GM21825 (cell line): ENCODE results near the gene TMEM158.

Experiments
- ATAC-seq: cut with Tn5 transposase; IDR thresholded peaks from one replicate; pipeline ENCODE4 v1.9.1; 2021; ENCODE audit warnings: mild to moderate bottlenecking, moderate library complexity; ENCODE audit not compliant: unreplicated experiment

The TMEM158 gene

DNA sequence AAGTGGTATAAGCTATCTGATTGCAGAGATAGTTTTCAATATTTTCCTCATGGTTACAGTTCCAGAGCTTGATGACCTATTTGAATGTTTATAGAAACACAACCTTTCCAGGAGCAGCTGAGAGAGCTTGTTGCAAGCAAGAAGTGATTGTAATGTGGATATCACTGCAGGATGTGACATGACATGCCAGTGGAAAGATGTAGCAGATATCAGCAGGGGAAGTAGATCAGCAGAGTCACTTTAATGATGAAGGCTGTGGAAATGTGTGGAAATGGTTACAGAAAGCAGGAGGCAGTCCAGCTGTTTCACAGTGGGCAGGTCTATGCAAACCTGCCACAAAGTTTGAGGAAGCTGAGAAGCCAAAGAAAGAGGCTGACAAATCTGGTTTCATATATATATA is 21.0 kb downstream of the TMEM158 start:
- no peak for ATAC-seq

DNA sequence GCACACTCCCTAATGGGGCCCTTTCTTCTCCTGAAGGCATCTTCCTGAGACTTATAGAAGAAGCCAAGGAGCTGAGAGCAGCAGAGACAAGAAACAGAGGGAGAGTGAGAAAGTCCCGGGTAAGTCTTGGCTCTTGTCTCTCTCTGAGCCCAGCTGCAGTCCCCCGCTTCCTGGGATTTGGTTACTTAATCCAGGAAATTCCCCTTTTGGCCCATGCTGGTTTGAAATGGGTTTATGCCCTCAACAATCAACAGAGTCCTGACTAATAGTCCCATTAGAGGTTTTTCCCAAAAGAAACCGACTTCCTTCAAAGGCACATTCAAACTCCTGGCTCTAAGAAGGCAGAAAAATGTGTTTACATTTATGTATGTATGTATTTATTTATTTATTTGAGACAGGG is 22.0 kb downstream of the TMEM158 start:
- ATAC-seq, result no peak

DNA sequence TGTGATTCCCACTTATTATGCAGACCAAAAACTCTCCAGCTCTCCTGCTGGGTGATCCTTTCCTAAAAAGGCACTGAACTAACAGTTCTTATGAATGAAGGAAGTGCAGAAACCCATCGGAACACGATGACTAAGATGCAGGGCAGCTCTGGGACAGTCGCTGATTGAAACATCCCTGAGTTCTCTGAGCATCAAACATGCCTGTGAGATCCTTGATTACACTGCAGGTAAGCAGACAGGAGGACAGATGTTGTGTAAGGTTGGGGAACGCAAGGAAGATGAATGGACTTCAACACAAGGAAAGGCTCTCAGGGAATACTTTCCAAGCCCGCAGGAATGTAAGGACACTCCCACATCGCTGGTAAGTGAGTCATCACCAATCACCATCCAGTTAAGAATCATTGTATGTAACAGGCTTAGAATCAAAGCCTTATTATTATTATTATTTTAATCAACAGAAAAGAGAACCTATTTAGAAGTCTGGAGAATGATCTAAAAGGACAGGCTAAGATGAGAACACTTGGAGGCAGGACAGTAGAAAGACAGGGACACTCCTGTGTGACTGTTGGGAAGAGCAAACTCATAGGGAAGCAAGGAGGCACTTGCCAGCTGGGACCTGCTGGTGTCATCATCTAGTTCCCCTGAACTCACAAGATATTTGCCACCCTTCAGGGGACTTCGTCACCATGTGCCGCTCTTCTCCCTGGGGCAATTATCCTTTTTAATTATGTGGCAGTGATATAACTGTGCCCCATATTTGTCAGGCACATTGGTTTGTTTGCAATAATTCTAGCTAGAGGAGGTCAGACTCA is 26.0 kb downstream of the TMEM158 start:
- no peak for ATAC-seq

DNA sequence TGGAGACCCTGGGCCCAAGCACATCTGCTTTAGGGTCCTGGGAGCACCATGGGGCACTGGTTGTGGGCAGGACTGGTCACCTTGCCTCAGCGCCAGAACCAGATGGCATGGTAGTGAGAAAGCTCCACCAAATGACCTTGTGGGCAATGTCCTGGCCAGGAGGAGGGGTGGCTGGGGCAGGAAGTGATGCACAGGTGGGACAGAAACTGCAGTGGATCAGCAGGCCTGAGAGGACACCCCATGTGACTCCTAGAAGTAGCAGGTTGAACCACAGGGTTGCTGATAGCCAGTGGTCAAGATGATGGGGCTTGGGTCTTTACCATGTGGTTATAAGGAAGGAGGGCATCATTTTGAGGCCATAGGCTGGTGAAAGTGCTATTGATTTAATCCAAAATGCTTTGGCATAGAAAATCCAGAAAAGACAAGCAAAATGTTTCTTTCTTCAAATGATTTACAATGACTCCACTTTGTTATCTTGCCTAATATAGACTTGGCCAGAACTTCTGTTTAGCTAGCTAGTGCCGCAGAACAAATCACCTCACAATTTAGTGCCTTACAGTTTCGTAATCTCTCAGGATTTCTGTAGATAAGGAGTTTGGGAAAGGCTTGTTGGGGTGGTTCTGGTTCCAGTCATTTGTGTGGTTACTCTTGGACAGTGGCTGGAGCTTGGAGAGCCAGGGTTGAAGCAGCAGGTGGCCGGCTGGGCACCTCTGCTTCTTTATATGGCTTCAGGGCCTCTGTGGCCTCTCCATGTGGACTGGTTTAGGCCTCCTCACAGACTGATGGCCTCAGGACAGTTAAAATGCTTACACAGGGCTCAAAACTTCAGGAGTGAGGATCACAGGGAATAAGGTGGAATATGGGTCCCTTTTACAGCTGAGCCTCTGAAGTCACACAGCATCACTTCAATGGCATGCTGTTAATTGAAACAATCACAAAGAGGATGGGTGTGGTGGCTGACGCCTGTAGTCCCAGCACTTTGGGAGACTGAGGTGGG is 27.5 kb downstream of the TMEM158 start:
- ATAC-seq, result no peak

DNA sequence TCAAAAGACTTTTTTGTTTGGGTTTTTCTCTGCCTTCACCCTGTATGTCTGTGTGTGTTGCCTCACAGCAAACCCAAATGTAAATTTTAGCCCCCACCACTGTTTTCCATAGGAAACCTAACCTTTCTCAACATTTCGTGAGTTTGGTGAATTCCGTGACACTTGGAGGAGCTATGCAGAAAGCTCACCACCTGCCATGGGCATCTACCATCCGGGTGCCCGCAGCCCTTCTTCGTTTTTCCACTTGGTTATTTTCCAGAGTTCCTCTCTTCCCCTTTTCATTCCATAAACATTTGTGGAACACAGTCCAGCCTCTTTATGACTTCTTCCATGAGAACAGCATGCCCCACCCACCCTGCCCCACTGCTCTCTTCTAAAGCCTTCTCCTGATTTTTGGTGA is 31.3 kb downstream of the TMEM158 start:
- ATAC-seq, result no peak

DNA sequence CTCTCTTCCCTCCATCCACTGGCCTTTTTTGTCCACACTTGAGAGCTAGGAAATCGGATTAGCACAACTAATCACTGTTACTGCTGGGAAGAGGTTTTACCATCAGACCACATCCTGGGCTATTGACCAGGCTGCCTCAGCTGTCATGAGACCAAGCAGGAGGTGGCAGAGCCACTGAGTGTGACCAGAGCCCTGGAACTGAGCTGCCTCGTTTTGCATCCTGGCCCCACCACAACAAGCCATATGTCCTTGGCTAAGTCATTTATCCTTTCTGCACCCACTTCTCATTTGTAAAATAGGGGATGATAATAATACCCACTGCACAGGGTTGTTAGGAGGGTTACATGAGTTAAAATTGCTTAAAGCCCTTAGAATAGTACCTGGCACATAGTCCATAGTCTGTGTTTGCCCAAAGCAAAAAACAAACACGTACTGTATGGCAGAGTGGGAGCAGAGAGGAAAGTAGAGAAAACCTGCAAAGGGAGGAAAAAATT is 34.1 kb downstream of the TMEM158 start:
- no peak for ATAC-seq

DNA sequence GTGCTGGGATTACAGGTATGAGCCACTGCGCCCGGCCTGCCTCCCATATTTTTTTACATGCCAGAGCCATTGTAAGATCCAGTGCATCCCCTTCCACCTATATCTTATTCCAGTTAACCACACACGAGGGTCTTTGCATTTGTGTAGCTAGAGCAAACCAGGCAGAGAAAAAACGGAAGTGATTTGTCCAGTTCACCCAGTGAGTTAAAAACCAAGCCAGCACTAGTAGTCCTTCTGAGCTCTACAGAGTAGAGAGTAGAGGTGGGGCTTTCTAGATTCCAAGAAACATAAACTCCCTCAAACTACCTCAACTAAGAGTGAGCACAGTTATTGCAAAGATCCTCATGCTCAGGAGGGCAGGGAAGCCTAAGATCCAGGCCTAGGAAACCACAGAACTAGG is 34.7 kb downstream of the TMEM158 start:
- ATAC-seq, result no peak

DNA sequence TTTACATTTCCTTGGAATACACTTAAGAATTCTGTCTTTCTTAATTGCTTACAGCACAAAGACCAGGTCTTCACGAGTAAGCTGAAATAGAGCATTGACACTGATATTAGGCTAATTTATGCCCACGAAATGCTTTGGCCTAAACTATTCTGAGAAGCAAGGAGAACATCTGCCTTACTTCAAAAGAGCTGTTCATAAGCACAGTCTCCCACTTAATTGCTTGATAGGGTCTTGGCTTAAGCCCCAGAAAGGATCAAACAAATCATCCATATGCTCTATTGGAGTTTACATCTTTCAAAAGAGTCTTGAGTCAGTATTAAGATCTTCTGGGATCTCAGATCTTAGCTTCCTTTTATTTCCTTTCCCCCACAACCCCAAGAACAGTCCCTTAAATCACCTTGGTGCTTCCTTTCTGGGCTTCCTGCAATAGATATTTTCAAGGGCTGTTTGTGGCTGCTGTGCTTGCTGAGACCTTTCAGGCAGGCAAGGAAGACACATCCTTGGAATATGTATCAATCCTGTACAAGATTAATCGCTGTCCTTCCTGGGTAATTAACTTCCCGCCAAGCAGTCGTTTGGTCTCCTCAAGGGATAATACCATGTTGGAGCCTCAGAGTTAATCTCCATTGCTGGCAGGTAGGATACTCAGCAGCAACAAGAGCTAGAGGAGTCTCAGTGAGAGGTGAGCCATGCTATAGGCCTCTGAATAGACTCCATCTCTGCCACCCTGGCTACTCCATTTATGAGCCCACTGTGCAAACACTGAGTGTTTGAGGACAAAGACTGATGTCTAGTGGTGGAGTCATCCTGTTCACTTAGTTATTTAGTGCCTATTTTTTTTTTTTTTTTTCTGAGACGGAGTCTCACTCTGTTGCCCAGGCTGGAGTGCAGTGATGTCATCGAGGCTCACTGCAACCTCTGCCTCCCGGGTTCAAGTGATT is 37.1 kb downstream of the TMEM158 start:
- no peak for ATAC-seq

DNA sequence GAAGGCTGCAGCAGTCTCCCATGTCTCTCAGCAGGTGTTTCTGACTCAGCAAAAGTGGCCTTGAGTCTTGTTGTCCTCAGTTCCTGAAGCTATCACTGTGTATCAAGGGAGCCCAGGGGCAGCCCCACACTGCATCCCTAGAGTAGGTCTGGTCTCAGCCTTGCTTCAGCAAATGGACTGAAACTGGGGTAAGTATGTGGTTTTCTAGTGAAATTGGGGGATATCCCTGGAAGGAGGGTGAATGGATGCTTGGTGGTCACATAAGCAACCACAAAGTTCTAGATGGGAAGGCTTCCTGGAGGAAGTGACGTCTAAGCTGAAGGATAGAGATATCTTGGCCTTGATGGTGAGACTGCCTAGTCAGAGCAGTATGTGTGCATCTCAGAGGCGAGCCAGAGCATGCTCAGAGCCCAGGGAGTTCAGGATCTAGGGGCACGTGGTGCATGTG is 38.4 kb downstream of the TMEM158 start:
- ATAC-seq, result no peak

DNA sequence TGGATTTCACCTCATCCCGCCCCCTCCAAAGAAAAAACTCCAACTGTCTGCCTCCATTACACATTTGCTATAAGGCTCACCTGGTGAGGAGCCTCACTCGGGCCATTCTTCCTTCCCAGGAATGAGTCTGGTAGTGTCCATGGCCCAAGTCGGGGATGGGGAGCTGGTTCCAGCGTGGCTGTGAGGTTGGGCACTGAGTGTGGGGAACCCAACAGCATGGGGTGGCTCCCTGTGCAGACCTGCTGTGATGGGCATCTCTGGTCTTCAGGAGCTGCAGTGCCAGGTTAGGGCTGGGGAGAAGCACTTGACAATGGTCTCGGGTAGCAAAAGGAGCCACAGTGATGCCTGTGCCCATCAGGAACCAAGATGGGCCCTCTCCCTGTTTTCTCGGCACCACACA is 39.2 kb downstream of the TMEM158 start:
- no peak for ATAC-seq

DNA sequence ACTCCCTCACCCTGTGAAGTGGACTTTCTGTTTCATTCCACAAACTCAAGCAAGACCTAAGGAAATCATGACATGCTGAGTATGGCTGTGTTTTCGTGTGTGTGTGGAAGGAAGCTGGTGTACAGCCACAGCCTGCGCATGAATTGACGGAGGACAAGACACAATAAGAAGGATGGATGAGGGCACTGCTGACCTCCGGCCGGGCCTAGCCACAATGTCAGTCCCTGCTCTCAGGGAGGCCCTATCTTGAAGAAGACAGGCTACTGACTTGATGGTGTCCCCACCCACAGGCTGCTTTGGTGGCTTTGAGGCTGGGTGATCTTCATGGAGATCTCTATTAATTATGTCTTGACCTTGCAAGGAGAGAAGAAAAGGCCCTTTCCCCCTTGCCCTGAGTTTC is 40.6 kb downstream of the TMEM158 start:
- no peak for ATAC-seq

DNA sequence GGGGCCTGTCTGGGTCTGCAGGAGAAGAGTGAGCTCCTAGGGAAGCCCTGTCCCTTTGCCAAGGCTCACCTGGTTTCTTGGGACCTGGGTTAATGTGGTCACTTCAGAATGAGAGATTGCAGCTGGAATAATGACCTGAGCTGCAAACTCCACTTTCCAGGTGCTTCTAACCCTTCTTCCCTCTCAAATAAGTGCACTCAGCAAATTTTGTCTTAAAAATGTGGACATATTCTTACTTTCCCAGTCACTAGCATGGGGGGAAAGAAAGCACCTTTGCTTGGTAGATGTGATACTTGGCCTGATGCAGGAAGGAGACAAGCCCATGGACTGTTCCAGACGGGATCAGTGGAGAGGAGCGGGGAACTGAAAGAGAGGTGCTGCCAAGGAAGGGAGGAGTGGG is 41.0 kb downstream of the TMEM158 start:
- no peak for ATAC-seq

DNA sequence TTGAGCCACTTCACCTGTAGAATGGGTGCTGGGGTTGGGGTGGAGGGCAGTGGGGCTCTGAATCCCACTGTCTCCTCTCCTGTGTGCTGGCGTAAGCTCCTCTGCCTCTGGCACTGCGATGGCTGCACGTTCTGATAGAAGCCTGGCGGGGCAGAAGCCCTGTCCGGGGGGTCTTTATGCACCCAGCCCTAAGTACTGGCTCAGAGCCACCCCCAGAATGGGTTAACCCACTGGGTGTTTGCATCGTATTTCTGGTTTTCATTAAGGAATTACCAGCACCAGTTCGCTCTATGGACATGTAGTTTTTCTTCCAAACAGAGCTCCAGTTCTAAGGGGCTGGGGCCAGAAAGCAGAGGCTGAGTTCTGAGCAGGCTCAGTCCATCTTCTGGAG is 42.2 kb downstream of the TMEM158 start:
- ATAC-seq, result no peak

DNA sequence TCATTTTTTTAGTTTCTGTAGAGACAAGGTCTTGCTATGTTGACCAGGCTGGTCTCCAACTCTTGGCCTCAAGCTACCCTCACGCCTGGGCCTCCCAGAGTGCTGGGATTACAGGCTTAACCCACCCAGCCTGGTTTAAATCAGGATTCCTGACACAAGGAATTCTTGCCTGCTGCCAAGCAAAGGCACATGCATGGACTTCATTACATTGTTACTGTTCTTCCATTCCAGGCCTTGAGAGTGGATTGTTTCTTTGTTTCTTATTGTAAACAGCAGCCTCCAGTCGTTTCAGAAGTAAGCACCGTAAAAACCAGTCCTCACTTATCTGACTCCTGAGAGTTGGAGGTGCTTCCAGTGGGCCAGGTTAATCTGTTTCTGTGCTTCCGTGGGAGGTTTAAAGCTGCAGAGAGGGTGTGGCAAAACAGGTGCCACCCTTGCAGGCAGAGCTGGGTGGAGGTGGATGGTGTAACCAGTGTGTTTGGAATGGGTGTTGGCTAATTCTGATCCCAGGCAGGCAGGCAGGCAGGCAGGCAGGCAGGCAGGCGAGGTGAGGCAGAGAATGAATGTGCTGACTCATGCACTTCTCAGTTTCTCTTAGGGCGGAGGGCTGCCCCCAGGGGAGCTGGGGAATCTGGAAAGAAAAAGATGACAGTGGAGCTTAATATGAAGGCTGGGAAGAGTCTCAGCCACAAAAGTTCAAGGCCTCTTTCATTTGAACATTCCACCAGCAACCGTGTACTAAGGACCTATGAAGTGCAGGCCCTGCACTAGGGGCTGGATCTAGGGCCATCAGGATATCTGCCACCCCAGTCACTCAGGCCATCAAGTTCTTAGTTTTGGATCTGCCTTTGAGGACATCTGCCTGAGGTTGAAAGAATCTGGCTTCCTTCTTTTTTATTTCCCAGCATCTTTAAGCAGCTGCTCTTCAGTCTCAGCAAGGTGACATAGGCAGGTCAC is 42.9 kb downstream of the TMEM158 start:
- no peak for ATAC-seq

DNA sequence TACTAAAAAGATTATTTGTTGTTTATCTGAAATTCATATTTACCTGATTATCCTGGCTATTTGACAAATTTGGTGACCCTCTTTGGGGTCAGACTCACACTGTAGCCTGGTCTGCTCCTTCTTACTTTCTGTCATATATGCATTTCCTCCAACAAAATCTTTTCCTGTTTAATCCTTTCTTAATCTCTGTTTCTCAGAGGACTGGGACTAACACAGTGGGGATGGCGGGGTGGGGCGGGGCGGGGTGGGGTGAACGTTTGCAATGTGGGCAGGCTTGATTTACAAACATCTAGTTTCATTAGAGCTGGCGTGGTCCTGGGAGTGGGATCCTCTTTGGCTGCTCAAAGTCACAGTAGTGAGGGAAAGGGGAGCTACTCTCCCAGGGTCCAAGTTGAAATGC is 44.6 kb downstream of the TMEM158 start:
- no peak for ATAC-seq

DNA sequence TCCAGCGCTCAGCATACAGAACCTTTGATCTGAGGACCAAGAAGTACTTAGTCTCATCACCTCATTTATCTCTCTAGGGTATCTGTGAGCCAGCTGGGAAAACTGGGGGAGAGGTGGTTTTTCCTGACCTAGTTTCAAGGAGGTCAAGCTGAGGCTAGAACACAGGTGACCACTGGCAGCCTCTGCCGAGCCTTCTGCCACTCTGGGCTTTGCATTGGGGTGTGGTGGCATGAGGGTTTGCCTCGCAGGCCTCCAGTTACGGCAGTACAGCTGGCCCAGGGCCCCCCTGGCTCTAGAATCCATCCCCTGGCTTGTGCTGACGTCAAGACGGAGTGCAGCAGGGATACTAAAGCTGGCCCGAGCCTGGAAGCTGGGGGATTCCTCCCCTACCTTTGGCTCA is 45.2 kb downstream of the TMEM158 start:
- no peak for ATAC-seq

DNA sequence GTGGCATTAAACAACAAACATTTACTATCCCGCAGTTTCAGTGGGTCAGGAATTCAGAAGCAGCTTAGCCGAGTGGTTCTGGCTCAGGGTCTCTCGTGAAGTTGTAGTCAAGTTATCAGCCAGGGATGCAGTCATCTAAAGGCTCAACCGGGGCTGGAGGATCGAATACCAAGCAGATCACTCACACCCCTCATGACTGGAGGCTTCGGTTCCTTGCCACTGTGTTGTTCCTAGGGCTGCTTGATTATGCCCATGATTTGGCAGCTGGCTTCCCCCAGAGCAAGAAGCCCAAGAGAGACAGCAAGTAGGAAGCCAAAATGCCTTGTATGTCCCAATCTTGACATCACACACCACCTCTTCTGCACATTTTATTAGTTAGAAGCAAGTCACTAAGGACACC is 46.0 kb downstream of the TMEM158 start:
- no peak for ATAC-seq

DNA sequence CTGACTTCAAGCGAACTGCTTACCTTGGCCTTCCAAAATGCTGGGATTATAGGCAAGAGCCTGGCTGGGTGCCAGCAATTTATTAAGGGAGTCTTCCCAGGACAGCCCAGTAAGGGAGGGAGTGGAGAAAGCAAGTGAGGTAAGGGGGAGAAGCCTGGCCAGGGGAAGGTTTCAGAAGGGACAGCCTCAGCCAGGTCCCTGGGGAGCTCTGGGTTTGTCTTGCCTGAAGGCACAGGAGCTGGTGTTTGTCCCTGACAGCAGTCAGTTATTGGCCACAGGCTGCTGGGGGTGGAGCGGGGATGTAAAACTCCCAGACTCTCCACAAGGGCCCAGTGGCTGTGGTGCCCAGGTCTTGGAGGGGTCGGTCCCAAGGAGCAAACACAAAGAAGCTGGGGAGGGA is 46.9 kb downstream of the TMEM158 start:
- no peak for ATAC-seq

DNA sequence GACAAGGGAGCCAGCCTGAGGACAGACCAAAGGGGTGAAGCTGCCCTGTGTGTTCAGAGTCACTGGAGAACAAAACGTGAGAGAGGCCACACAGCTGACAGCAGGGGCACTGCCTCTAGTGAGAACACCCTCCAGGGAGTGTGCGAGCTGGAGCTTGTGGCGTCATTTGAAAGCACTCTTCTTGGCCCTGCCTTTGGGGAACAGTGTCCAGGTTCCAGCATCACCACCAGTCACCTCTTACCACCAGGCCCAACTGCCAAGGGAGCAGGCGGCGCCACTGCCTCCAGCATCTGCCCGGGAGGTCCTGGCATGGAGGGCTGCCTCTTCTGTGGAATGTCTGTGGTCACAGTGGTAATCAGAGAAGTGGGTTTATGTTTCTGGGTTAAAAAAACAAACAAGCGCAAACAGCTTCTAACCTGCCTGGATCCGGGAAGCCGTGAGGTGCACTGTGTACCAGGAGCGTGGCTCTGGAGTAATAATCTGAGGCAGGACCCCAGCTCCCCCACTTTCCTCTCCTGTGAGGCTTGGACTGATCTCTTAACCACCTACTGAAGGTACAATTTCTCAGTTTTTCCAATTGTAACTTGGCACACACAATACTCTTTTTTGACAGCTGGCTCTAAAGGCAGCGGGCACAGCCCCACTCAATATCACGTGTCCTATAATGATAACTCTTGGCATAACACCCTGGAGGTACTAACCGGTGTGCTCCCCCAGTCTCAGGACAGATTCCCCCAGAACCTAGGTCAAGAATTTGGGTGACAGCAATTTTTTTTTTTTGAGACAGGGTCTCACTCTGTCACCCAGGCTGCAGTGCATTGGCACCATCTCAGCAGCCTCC is 47.7 kb downstream of the TMEM158 start:
- ATAC-seq, result no peak
